ENCODE results near the gene OR52A1. TPM values are rescaled to one million over a fixed set of nuclear protein-coding genes. Genes with fewer than 3 reads are reported as not detected.

Gene OR52A1
- polyA plus RNA-seq, 2 of the 4 experiments (the other 2 are of a cell fraction): not detected

DNA sequence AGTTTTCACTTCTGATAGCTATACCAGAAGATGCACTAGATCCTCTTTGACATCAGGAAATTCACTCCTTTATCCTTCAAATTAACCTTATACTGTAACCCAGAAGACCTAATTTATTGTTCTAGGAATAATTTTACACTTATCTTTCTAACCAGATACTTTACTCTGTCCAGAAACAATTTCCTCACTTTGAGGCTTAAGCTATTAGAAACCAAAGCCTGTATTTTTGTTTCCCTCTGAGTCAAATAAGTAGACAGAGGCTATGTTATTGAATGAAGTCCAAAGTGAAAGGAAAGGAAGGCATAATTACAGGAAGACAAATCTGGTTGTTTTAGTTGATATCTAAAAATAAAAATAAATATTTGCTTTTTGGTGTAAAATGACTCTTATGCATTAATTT, 43.7 kb upstream of the OR52A1 start (continued):
- no peak for TF ChIP-seq JUN (IDR thresholded peaks at IDR 0.05)
- TF ChIP-seq EHMT2 (IDR thresholded peaks at IDR 0.05; ENCODE audit: low read depth): no peak
- TF ChIP-seq ZNF302 (CRISPR knock-in tag; IDR thresholded peaks at IDR 0.05): no peak

DNA sequence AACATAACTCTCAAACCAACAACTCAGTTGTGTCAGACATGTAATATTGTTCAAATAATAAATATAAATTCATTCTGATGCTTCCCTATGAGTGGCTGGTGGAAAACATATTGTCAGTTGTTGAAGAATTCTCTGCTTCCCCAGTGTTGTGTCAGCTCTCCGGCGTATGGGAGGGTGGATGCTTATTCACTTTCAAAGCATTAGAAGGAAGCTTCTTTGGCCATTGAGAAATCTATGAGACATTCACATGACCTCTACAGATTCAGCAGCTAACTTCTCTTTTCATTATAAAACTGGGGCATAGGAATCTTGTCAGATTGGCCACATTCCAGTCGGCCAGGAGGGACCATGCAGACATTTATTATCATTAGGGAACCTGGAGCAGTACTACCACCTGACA, 43.0 kb upstream of the OR52A1 start:
- no peaks in the 10 kb centered on the region for H3K9me3 ChIP-seq
- no peak for ATAC-seq
- H3K27ac ChIP-seq: no peak overlapping the region
- no peak for FAIRE-seq
- TF ChIP-seq, protein P1, sequence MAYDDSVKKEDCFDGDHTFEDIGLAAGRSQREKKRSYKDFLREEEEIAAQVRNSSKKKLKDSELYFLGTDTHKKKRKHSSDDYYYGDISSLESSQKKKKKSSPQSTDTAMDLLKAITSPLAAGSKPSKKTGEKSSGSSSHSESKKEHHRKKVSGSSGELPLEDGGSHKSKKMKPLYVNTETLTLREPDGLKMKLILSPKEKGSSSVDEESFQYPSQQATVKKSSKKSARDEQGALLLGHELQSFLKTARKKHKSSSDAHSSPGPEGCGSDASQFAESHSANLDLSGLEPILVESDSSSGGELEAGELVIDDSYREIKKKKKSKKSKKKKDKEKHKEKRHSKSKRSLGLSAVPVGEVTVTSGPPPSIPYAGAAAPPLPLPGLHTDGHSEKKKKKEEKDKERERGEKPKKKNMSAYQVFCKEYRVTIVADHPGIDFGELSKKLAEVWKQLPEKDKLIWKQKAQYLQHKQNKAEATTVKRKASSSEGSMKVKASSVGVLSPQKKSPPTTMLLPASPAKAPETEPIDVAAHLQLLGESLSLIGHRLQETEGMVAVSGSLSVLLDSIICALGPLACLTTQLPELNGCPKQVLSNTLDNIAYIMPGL (CRISPR knock-in tag; IDR thresholded peaks at IDR 0.05; ENCODE audit: borderline replicate concordance): no peak
- TF ChIP-seq SREBF2 (IDR thresholded peaks at IDR 0.05) (no peak), ELK1 (IDR thresholded peaks at IDR 0.05; ENCODE audit: low read depth, low read length) (no peak), TP53 (CRISPR knock-in tag; IDR thresholded peaks at IDR 0.05) (no peak)
- TF ChIP-seq, protein P2, sequence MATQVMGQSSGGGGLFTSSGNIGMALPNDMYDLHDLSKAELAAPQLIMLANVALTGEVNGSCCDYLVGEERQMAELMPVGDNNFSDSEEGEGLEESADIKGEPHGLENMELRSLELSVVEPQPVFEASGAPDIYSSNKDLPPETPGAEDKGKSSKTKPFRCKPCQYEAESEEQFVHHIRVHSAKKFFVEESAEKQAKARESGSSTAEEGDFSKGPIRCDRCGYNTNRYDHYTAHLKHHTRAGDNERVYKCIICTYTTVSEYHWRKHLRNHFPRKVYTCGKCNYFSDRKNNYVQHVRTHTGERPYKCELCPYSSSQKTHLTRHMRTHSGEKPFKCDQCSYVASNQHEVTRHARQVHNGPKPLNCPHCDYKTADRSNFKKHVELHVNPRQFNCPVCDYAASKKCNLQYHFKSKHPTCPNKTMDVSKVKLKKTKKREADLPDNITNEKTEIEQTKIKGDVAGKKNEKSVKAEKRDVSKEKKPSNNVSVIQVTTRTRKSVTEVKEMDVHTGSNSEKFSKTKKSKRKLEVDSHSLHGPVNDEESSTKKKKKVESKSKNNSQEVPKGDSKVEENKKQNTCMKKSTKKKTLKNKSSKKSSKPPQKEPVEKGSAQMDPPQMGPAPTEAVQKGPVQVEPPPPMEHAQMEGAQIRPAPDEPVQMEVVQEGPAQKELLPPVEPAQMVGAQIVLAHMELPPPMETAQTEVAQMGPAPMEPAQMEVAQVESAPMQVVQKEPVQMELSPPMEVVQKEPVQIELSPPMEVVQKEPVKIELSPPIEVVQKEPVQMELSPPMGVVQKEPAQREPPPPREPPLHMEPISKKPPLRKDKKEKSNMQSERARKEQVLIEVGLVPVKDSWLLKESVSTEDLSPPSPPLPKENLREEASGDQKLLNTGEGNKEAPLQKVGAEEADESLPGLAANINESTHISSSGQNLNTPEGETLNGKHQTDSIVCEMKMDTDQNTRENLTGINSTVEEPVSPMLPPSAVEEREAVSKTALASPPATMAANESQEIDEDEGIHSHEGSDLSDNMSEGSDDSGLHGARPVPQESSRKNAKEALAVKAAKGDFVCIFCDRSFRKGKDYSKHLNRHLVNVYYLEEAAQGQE (IDR thresholded peaks at IDR 0.05): no peak
- ChIA-PET CTCF (interaction anchor here (1.1 kb wide), 2 partner anchors 8 to 86 kb away, joined by 3 read pairs; no protein-coding TSS in a partner anchor), POLR2A (no interaction called here)
- H3K4me2 ChIP-seq: no peak overlapping the region
- WGBS (ENCODE audit: missing lambda C conversion rate): 57% methylated on average over 3 of the region's 3 CpGs
- no peak for DNase-seq (ENCODE audit: low read depth in 1 of 2, low spot score in 1 of 2)
- no peak overlapping the region for H3K4me3 ChIP-seq
- H3K4me1 ChIP-seq: no peaks in the 10 kb centered on the region

GRCh38 chr11:5196731-5197130, 42.2 kb upstream of the OR52A1 start:
- WGBS (ENCODE audit: missing lambda C conversion rate): 69% methylated on average over 3 of the region's 3 CpGs
- ChIA-PET CTCF (interaction anchor here (1.2 kb wide), 1 partner anchor 8 kb away, joined by 4 read pairs; no protein-coding TSS in a partner anchor), POLR2A (no interaction called here)
- no peak overlapping the region for H3K4me3 ChIP-seq
- DNase-seq (ENCODE audit: low read depth in 1 of 2, low spot score in 1 of 2): no peak
- no peaks in the 10 kb centered on the region for H3K4me1 ChIP-seq
- no peak for FAIRE-seq
- no peak overlapping the region for H3K27ac ChIP-seq
- no peaks in the 10 kb centered on the region for H3K9me3 ChIP-seq
- ATAC-seq: no peak
- no peak overlapping the region for H3K4me2 ChIP-seq
- TF ChIP-seq, protein P2 (IDR thresholded peaks at IDR 0.05): no peak
- no peak for TF ChIP-seq FOSB (CRISPR knock-in tag; IDR thresholded peaks at IDR 0.05)
- TF ChIP-seq CHD2 (IDR thresholded peaks at IDR 0.05; ENCODE audit: low read length, partially characterized antibody): no peak
- no peak for TF ChIP-seq EHF (CRISPR knock-in tag; IDR thresholded peaks at IDR 0.05)
- TF ChIP-seq CBX2 (IDR thresholded peaks at IDR 0.05; ENCODE audit: borderline replicate concordance, low read depth): no peak
- TF ChIP-seq RCOR1 (IDR thresholded peaks at IDR 0.05; ENCODE audit: low read depth, low read length): no peak
- no peak for TF ChIP-seq CBX8 (IDR thresholded peaks at IDR 0.05)
- TF ChIP-seq NR3C1 (IDR thresholded peaks at IDR 0.05): no peak
- TF ChIP-seq, protein P3, sequence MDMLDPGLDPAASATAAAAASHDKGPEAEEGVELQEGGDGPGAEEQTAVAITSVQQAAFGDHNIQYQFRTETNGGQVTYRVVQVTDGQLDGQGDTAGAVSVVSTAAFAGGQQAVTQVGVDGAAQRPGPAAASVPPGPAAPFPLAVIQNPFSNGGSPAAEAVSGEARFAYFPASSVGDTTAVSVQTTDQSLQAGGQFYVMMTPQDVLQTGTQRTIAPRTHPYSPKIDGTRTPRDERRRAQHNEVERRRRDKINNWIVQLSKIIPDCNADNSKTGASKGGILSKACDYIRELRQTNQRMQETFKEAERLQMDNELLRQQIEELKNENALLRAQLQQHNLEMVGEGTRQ (IDR thresholded peaks at IDR 0.05): no peak
- TF ChIP-seq RFX5 (IDR thresholded peaks at IDR 0.05): no peak
- TF ChIP-seq RARB (CRISPR knock-in tag; IDR thresholded peaks at IDR 0.05): no peak
- TF ChIP-seq CEBPB (IDR thresholded peaks at IDR 0.05): no peak
- TF ChIP-seq NFE2L2 (conservative IDR thresholded peaks at IDR 0.05; ENCODE audit: low read length): no peak
- TF ChIP-seq JUN (IDR thresholded peaks at IDR 0.05): no peak
- TF ChIP-seq, protein P4, sequence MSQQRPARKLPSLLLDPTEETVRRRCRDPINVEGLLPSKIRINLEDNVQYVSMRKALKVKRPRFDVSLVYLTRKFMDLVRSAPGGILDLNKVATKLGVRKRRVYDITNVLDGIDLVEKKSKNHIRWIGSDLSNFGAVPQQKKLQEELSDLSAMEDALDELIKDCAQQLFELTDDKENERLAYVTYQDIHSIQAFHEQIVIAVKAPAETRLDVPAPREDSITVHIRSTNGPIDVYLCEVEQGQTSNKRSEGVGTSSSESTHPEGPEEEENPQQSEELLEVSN (IDR thresholded peaks at IDR 0.05; ENCODE audit: borderline replicate concordance, low read depth): no peak
- no peak for TF ChIP-seq ZC3H11A (IDR thresholded peaks at IDR 0.05)
- TF ChIP-seq HOXA7 (CRISPR knock-in tag; IDR thresholded peaks at IDR 0.05): no peak

Measured in A549 (cell line).